Upper lobe of right lung (tissue), 1 donor: ENCODE measurements around the gene GRPEL2. TPM values are rescaled to one million over a fixed set of nuclear protein-coding genes. Genes with fewer than 3 reads are reported as not detected.

ENCODE experiments used
- ATAC-seq: fragments of 200-7000 bp; cut with Tn5 transposase; one replicate; pipeline ENCODE4 v1.9.1; 2020; ENCODE audit warnings: mild to moderate bottlenecking, moderate library complexity
- DNase-seq: peaks from one replicate; pipeline ENCODE4 v3.0.0-alpha.2; 2020
- H3K27ac ChIP-seq: fragments of 200-600 bp; one replicate; pipeline ENCODE4 v1.8.0; 2022
- H3K27me3 ChIP-seq: fragments of 200-600 bp; one replicate; pipeline ENCODE4 v1.8.0; 2022; ENCODE audit warnings: mild to moderate bottlenecking
- H3K36me3 ChIP-seq: fragments of 200-600 bp; one replicate; pipeline ENCODE4 v1.8.0; 2022
- H3K4me1 ChIP-seq: fragments of 200-600 bp; one replicate; pipeline ENCODE4 v1.8.0; 2022
- H3K4me3 ChIP-seq: fragments of 200-600 bp; one replicate; pipeline ENCODE4 v1.8.0; 2022; ENCODE audit warnings: mild to moderate bottlenecking
- H3K9me3 ChIP-seq: fragments of 200-600 bp; one replicate; pipeline ENCODE4 v1.8.0; 2022
- intact Hi-C: fragments of 100-400 bp; cut with DNase I; formaldehyde crosslinking; loops from one replicate; pipeline ENCODE4 v1.11.0; 2022
- total RNA-seq: library from RNA; stranded (reverse); fragmentation: NEBNext Ultra II Directional; extraction: Animal tissue kit (Norgen Biotek cat#: 25700); gene quantifications from one replicate; pipeline ENCODE4 v1.2.1, GENCODE V29; 2021
- TF ChIP-seq, protein P1 (sequence below): fragments of 200-600 bp; IDR thresholded peaks from one replicate; pipeline ENCODE4 v1.8.0; 2022; ENCODE audit warnings: antibody characterized with exemption
- donor health status: DM: no; HTN: yes; CAD: no; lungs with severe emphysema.

The GRPEL2 gene
- total RNA-seq, 1 donor from 2014 or later: 23.9 TPM

DNA sequence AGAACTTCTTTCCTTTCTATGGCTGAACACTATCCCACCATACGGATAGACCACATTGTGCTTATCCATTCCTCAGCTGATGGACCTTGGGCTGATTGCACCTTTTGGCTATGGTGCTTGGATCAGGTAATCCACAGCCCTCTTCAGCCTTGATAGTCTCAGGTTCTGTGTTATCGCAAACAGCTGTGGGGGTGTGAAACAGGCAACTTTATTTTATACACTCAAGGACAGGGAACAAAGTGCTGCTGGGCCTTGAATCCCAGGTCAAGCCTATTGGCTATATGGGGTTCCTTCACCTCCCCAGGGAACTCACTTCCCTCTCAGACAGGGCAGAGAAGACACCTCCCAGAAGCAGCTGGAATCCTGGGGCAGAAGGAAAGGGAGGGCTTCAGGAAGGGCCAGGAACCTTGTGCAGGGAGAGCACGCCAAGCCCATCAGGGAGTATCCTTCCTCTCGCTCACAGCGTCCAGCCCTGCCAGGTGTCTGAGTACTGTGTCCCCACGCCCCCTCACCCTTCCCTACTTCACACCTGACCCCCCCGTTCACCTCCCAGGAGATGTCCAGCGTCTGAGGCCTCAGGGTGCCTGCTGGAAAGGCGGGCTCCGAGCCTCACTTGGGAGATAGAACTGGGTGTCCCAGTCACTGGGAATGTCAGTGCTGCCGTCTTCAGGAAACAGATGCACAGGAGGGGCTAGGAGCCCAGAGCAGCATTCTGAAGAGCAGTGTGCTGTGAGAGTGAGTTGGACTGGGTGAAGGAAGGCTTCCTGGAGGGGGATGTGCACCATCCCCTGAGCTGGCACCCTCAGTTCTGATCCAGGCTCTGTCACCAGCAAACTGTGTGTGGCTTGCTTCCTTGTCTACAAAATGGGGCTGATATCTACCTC, 40.9 kb upstream of the GRPEL2 start:
- Histone ChIP-seq H3K9me3 (no peaks in the 10 kb centered on the region), H3K36me3 (no peaks in the 10 kb centered on the region), H3K4me3 (no peak overlapping the region), H3K27me3 (no peaks in the 10 kb centered on the region), H3K4me1 (peaks cover 11% of the 10 kb centered on the region), H3K27ac (peak overlapping the region; percentile 55)
- ATAC-seq (peak; percentile 55), DNase-seq (no peak)
- TF ChIP-seq, protein P1, sequence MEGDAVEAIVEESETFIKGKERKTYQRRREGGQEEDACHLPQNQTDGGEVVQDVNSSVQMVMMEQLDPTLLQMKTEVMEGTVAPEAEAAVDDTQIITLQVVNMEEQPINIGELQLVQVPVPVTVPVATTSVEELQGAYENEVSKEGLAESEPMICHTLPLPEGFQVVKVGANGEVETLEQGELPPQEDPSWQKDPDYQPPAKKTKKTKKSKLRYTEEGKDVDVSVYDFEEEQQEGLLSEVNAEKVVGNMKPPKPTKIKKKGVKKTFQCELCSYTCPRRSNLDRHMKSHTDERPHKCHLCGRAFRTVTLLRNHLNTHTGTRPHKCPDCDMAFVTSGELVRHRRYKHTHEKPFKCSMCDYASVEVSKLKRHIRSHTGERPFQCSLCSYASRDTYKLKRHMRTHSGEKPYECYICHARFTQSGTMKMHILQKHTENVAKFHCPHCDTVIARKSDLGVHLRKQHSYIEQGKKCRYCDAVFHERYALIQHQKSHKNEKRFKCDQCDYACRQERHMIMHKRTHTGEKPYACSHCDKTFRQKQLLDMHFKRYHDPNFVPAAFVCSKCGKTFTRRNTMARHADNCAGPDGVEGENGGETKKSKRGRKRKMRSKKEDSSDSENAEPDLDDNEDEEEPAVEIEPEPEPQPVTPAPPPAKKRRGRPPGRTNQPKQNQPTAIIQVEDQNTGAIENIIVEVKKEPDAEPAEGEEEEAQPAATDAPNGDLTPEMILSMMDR: no peak
- intact Hi-C loops: no loop called here

DNA sequence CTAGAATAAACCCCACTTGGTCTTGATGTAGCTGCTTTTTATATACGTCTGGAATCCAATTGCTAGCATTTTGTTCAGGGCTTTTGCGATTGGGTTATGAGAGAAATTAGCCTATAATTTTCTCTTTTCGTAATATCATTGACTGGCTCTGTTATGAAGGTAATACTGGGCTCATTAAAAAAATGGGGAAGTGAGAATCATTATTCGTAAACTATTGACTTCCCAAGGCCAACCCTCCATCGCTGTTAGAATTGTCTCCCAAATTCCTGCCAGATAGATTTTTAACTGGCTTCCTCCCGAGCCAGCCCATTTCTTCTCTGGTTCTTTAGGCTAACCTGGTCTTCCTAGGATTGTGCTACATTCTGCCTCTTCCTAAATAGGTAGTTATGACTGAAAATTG, 35.9 kb upstream of the GRPEL2 start:
- no peak overlapping the region for H3K4me3 ChIP-seq
- DNase-seq (no peak), ATAC-seq (no peak)
- peaks cover 5% of the 10 kb centered on the region for H3K4me1 ChIP-seq
- intact Hi-C loops: no loop called here
- TF ChIP-seq, protein P1: no peak
- H3K36me3 ChIP-seq: no peaks in the 10 kb centered on the region
- H3K27me3 ChIP-seq: no peaks in the 10 kb centered on the region
- H3K9me3 ChIP-seq: no peaks in the 10 kb centered on the region
- no peak overlapping the region for H3K27ac ChIP-seq

GRCh38 chr5:149310488-149310887, 34.8 kb upstream of the GRPEL2 start:
- H3K36me3 ChIP-seq: no peaks in the 10 kb centered on the region
- H3K27me3 ChIP-seq: no peaks in the 10 kb centered on the region
- H3K4me1 ChIP-seq: peaks cover 5% of the 10 kb centered on the region
- TF ChIP-seq, protein P1: no peak
- ATAC-seq (no peak), DNase-seq (no peak)
- H3K9me3 ChIP-seq: no peaks in the 10 kb centered on the region
- intact Hi-C loops: no loop called here
- no peak overlapping the region for H3K27ac ChIP-seq
- no peak overlapping the region for H3K4me3 ChIP-seq

- ATAC-seq (peak; percentile 45), DNase-seq (no peak)
- no peaks in the 10 kb centered on the region for H3K36me3 ChIP-seq
- intact Hi-C loops: no loop called here
- H3K4me1 ChIP-seq: peaks cover 5% of the 10 kb centered on the region
- no peaks in the 10 kb centered on the region for H3K9me3 ChIP-seq
- no peaks in the 10 kb centered on the region for H3K27me3 ChIP-seq
- no peak overlapping the region for H3K4me3 ChIP-seq
- TF ChIP-seq, protein P1: no peak
- H3K27ac ChIP-seq: no peak overlapping the region
Measured at GRCh38 chr5:149310947-149311658, 34.2 kb upstream of the GRPEL2 start.

GRCh38 chr5:149313151-149313841, 32.0 kb upstream of the GRPEL2 start:
- intact Hi-C loops: no loop called here
- no peak for ATAC-seq

More at GRCh38 chr5:149313151-149313841, 32.0 kb upstream of the GRPEL2 start:
- TF ChIP-seq, protein P1: no peak
- no peaks in the 10 kb centered on the region for H3K9me3 ChIP-seq
- H3K4me3 ChIP-seq: no peak overlapping the region
- H3K4me1 ChIP-seq: peaks cover 5% of the 10 kb centered on the region
- H3K36me3 ChIP-seq: no peaks in the 10 kb centered on the region
- H3K27ac ChIP-seq: no peak overlapping the region
- DNase-seq: no peak
- H3K27me3 ChIP-seq: no peaks in the 10 kb centered on the region
